Upper lobe of right lung (tissue), 1 donor: ENCODE results near the gene DTX2. TPM values are rescaled to one million over a fixed set of nuclear protein-coding genes. Genes with fewer than 3 reads are reported as not detected.
"Not testable (repeated sequence)": the region's sequence is repeated elsewhere in the genome, so short reads cannot be mapped to it uniquely, and the experiment has no call there.

Experiments used
- ATAC-seq: fragments of 200-7000 bp; cut with Tn5 transposase; one replicate; pipeline ENCODE4 v1.9.1; 2020; ENCODE audit warnings: mild to moderate bottlenecking, moderate library complexity
- DNase-seq: peaks from one replicate; pipeline ENCODE4 v3.0.0-alpha.2; 2020
- H3K27ac ChIP-seq: fragments of 200-600 bp; one replicate; pipeline ENCODE4 v1.8.0; 2022
- H3K27me3 ChIP-seq: fragments of 200-600 bp; one replicate; pipeline ENCODE4 v1.8.0; 2022; ENCODE audit warnings: mild to moderate bottlenecking
- H3K36me3 ChIP-seq: fragments of 200-600 bp; one replicate; pipeline ENCODE4 v1.8.0; 2022
- H3K4me1 ChIP-seq: fragments of 200-600 bp; one replicate; pipeline ENCODE4 v1.8.0; 2022
- H3K4me3 ChIP-seq: fragments of 200-600 bp; one replicate; pipeline ENCODE4 v1.8.0; 2022; ENCODE audit warnings: mild to moderate bottlenecking
- H3K9me3 ChIP-seq: fragments of 200-600 bp; one replicate; pipeline ENCODE4 v1.8.0; 2022
- intact Hi-C: fragments of 100-400 bp; cut with DNase I; formaldehyde crosslinking; loops from one replicate; pipeline ENCODE4 v1.11.0; 2022
- total RNA-seq: library from RNA; stranded (reverse); fragmentation: NEBNext Ultra II Directional; extraction: Animal tissue kit (Norgen Biotek cat#: 25700); gene quantifications from one replicate; pipeline ENCODE4 v1.2.1, GENCODE V29; 2021
- donor health status: DM: no; HTN: yes; CAD: no; lungs with severe emphysema.

The DTX2 gene
- total RNA-seq, 1 donor from 2014 or later = 25.6 TPM

- H3K9me3 ChIP-seq, intact Hi-C loops, H3K27me3 ChIP-seq, H3K4me3 ChIP-seq, ATAC-seq, H3K4me1 ChIP-seq, H3K36me3 ChIP-seq, DNase-seq, H3K27ac ChIP-seq: not testable (repeated sequence)
Observed at GRCh38 chr7:76543197-76543596, 81.7 kb downstream of the DTX2 start, which contains the start of gene SPDYE16. Gene SPDYE16, minus strand, starts transcription at chr7:76543297. Its CDS starts 1,838 bp downstream, at chr7:76541459.

- H3K4me3 ChIP-seq = peak overlapping the region; percentile 91
- intact Hi-C loops, H3K27me3 ChIP-seq, H3K9me3 ChIP-seq, H3K36me3 ChIP-seq, H3K4me1 ChIP-seq: not testable (repeated sequence)
- ATAC-seq = peak; percentile 100
- peak; percentile 94 for DNase-seq
- peak overlapping the region; percentile 87 for H3K27ac ChIP-seq
Observed at GRCh38 chr7:76549025-76549854, 87.7 kb downstream of the DTX2 start.

- Histone ChIP-seq H3K27ac (peak overlapping the region; percentile 87), H3K4me3 (peak overlapping the region; percentile 91)
- H3K4me1 ChIP-seq, H3K9me3 ChIP-seq, H3K36me3 ChIP-seq, DNase-seq, H3K27me3 ChIP-seq, ATAC-seq, intact Hi-C loops: not testable (repeated sequence)
Observed at GRCh38 chr7:76549855-76550248, 88.3 kb downstream of the DTX2 start.

GRCh38 chr7:76551992-76552391, 90.5 kb downstream of the DTX2 start:
- ATAC-seq, H3K4me1 ChIP-seq, H3K27ac ChIP-seq, DNase-seq, H3K9me3 ChIP-seq, intact Hi-C loops, H3K36me3 ChIP-seq, H3K4me3 ChIP-seq, H3K27me3 ChIP-seq: not testable (repeated sequence)

Other genes starting within 250 kb of the DTX2 start
- gene HSPB1, start 159.0 kb upstream of the DTX2 start, total RNA-seq = 494 TPM
- gene YWHAG, start 102.7 kb upstream of the DTX2 start, total RNA-seq = 102 TPM
- gene SSC4D, start 52.0 kb upstream of the DTX2 start, total RNA-seq = 1.1 TPM
- 0.84 TPM for gene ZP3, start 36.8 kb upstream of the DTX2 start, total RNA-seq
- gene UPK3B, start 48.8 kb downstream of the DTX2 start, total RNA-seq = 25.2 TPM
- 0.90 TPM for gene SPDYE16, start 81.6 kb downstream of the DTX2 start, total RNA-seq
- 12.0 TPM for gene POMZP3, start 165.6 kb downstream of the DTX2 start, total RNA-seq